ENCODE results near the gene PON3. TPM values are rescaled to one million over a fixed set of nuclear protein-coding genes. Genes with fewer than 3 reads are reported as not detected.

PON3 gene
- total RNA-seq, 4 donors from 2014 or later: 0.31 to 2.3 (median 0.59) TPM; not detected in 1

- Histone ChIP-seq H3K4me3 (no peak overlapping the region), H3K9me3 (peaks cover 0 to 20% (median 0%) of the 10 kb centered on the region in 3 donors), H3K27ac (no peak overlapping the region), H3K36me3 (peaks cover 0 to 9% of the 10 kb centered on the region in 2 donors), H3K4me1 (no peaks in the 10 kb centered on the region), H3K27me3 (no peaks in the 10 kb centered on the region)
- TF ChIP-seq CTCF (IDR thresholded peaks at IDR 0.05) (no peak), POLR2A (IDR thresholded peaks at IDR 0.05) (no peak), POLR2AphosphoS5 (IDR thresholded peaks at IDR 0.05) (no peak), EP300 (IDR thresholded peaks at IDR 0.05) (no peak)
- no peak for ATAC-seq
- 87 to 93% methylated on average over 2 of the region's 2 CpGs for WGBS, 2 donors (ENCODE audit: low coverage in 1 of 2)
Observed at GRCh38 chr7:95375591-95376257, 20.5 kb downstream of the PON3 start.

GRCh38 chr7:95373323-95373722 is 22.9 kb downstream of the PON3 start:
- peaks cover 0 to 7% (median 0%) of the 10 kb centered on the region in 3 donors for H3K9me3 ChIP-seq
- no peak overlapping the region for H3K27ac ChIP-seq
- H3K4me1 ChIP-seq: no peaks in the 10 kb centered on the region
- TF ChIP-seq EP300 (IDR thresholded peaks at IDR 0.05) (no peak), POLR2A (IDR thresholded peaks at IDR 0.05) (no peak), CTCF (IDR thresholded peaks at IDR 0.05) (no peak)
- 75 to 86% methylated on average over 4 of the region's 4 CpGs for WGBS, 2 donors (ENCODE audit: low coverage in 1 of 2)
- H3K27me3 ChIP-seq: no peaks in the 10 kb centered on the region
- no peak overlapping the region for H3K4me3 ChIP-seq
- H3K36me3 ChIP-seq: no peaks in the 10 kb centered on the region
- ATAC-seq: no peak

GRCh38 chr7:95368235-95368634 is 27.9 kb downstream of the PON3 start:
- no peaks in the 10 kb centered on the region for H3K27me3 ChIP-seq
- WGBS, 2 donors (ENCODE audit: low coverage in 1 of 2): 78 to 86% methylated on average over 1 to 2 of the region's 3 CpGs
- H3K4me3 ChIP-seq: no peak overlapping the region
- no peaks in the 10 kb centered on the region for H3K36me3 ChIP-seq
- H3K27ac ChIP-seq: no peak overlapping the region
- no peaks in the 10 kb centered on the region for H3K9me3 ChIP-seq
- no peak for TF ChIP-seq CTCF (IDR thresholded peaks at IDR 0.05)
- TF ChIP-seq EP300 (IDR thresholded peaks at IDR 0.05): no peak
- TF ChIP-seq POLR2AphosphoS5 (IDR thresholded peaks at IDR 0.05): no peak
- TF ChIP-seq POLR2A (IDR thresholded peaks at IDR 0.05): no peak
- no peak for ATAC-seq
- no peaks in the 10 kb centered on the region for H3K4me1 ChIP-seq

- 75 to 80% methylated on average over 1 of the region's 1 CpG for WGBS, 2 donors (ENCODE audit: low coverage in 1 of 2)
- no peaks in the 10 kb centered on the region for H3K4me1 ChIP-seq
- H3K9me3 ChIP-seq: no peaks in the 10 kb centered on the region
- no peaks in the 10 kb centered on the region for H3K27me3 ChIP-seq
- H3K36me3 ChIP-seq: no peaks in the 10 kb centered on the region
- TF ChIP-seq CTCF (IDR thresholded peaks at IDR 0.05) (no peak), EP300 (IDR thresholded peaks at IDR 0.05) (no peak), POLR2AphosphoS5 (IDR thresholded peaks at IDR 0.05) (no peak), POLR2A (IDR thresholded peaks at IDR 0.05) (no peak)
- no peak overlapping the region for H3K27ac ChIP-seq
- ATAC-seq: no peak
- H3K4me3 ChIP-seq: no peak overlapping the region
Observed at GRCh38 chr7:95367606-95368005, 28.6 kb downstream of the PON3 start.

GRCh38 chr7:95365151-95365550 is 31.0 kb downstream of the PON3 start:
- H3K4me3 ChIP-seq: no peak overlapping the region
- H3K27me3 ChIP-seq: no peaks in the 10 kb centered on the region
- no peaks in the 10 kb centered on the region for H3K36me3 ChIP-seq
- no peaks in the 10 kb centered on the region for H3K9me3 ChIP-seq
- H3K4me1 ChIP-seq: no peaks in the 10 kb centered on the region
- no peak for TF ChIP-seq CTCF (IDR thresholded peaks at IDR 0.05)
- TF ChIP-seq EP300 (IDR thresholded peaks at IDR 0.05): no peak
- no peak for TF ChIP-seq POLR2AphosphoS5 (IDR thresholded peaks at IDR 0.05)
- no peak for TF ChIP-seq POLR2A (IDR thresholded peaks at IDR 0.05)
- no peak for ATAC-seq
- H3K27ac ChIP-seq: no peak overlapping the region
- WGBS, 2 donors (ENCODE audit: low coverage in 1 of 2): 90 to 100% methylated on average over 1 of the region's 1 CpG

All from gastroesophageal sphincter (tissue), 4 donors.